ENCODE data around the gene FURIN.
"Not testable (repeated sequence)": the region's sequence is repeated elsewhere in the genome, so short reads cannot be mapped to it uniquely, and the experiment has no call there.

Gene FURIN

DNA sequence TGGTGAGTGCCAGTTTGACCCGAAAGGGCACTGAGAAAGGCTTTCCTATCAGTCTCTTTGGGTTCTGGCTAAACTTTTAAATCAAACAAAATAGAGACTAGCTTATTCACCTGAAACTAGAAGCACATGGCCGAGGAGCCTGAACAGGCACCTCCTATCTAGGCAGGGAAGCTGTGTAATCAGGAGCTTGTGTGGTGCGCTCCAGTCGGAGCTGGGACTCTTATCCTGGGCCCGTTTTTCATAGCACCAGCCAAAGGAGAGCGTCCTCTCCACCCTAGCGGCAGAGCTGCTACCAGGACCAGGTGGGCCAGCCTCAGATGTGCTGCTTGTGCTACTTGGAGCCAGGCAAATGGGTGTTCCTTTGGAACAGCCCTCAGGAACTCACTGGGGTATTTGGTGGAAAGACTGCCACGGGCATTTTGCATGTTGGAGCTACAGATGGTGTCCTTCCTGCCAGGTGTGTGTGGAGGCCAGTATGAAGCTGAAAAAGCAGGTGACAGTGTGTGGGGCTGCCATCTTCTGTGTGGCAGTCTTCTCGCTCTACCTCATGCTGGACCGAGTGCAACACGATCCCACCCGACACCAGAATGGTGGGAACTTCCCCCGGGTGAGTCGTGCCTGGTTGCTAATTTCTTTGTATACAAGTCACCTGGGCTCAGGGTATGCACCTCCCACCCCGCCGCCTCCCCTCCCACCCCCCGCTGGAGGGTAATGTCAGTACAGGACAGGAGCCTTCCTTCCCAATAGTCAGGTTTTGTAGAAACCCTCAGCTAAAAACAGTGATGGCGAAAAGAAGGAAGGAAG is 35.5 kb downstream of the FURIN start:
- no peak for DNase-seq

GRCh38 chr15:90904746-90905145 is 36.4 kb downstream of the FURIN start:
- no peak for DNase-seq

DNA sequence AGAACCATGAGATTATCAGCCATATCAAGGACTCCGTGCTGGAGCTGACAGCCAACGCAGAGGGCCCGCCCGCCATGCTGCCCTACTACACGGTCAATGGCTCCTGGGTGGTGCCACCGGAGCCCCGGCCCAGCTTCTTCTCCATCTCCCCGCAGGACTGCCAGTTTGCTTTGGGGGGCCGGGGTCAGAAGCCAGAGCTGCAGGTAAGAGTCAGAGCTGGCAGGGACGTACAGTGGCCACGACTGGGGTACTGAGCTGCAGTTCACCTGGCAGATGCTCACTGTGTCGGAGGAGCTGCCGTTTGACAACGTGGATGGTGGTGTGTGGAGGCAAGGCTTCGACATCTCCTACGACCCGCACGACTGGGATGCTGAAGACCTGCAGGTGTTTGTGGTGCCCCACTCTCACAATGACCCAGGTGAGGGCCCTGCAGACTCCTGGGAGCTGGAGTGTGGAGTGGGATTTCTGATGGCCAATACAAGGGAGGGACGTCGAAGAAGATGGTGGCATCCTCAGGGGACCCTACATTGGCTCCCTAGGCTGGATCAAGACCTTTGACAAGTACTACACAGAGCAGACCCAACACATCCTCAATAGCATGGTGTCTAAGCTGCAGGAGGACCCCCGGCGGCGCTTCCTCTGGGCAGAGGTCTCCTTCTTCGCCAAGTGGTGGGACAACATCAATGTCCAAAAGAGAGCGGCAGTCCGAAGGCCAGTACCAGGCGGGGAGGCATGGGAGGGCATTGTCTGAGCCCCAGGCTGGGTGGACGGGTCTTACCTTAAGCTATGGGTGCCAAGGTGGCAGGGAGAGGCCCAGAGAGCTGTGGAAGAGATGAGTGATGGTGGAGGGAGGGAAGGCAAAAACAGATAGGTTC is 37.2 kb downstream of the FURIN start:
- DNase-seq, result no peak

- DNase-seq, result no peak
These were observed 37.9 kb downstream of the FURIN start for GRCh38 chr15:90906181-90906849.

DNA sequence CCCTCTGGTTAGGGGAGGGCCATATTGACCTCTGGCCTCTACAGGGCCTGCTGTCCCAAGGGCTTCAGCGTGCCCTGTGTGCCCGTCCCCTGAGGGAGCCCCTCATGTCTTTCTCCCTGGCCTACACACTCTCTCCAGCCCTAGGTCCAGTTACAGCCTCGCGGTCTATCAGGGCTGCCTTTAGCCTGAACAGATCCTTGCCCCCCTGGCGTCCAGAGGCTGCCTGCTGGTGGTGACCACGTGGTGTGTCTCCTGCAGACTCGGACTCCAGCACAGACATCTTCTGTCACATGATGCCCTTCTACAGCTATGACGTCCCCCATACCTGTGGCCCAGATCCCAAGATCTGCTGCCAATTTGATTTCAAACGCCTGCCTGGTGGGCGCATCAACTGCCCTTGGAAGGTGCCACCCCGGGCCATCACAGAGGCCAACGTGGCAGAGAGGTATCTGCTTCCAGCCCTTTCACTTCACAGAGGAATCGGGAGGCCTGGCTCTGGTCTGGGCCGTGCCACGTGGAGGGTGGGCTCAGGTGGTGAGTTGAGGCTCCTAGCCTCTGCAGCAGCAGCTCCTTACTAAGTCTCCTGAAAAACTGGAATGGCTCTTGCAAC is 38.8 kb downstream of the FURIN start:
- DNase-seq, result no peak

GRCh38 chr15:90907838-90908507 is 39.6 kb downstream of the FURIN start:
- no peak for DNase-seq

DNA sequence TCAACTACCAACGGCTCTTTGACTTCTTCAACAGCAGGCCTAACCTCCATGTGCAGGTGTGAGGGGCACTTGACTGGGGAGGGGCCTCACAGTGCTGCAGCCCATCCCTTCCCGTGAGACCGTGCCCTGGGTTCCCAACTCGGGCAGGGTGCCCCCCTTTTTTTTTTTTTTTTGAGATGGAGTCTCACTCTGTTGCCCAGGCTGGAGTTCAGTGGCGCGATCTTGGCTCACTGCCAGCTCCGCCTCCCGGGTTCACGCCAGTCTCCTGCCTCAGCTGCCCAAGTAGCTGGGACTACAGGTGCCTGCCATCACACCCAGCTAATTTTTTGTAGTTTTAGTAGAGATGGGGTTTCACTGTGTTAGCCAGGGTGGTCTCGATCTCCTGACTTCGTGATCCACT is 41.1 kb downstream of the FURIN start:
- not testable (repeated sequence) for DNase-seq

- DNase-seq, result no peak
These were observed 41.6 kb downstream of the FURIN start for GRCh38 chr15:90909976-90910375.

DNA sequence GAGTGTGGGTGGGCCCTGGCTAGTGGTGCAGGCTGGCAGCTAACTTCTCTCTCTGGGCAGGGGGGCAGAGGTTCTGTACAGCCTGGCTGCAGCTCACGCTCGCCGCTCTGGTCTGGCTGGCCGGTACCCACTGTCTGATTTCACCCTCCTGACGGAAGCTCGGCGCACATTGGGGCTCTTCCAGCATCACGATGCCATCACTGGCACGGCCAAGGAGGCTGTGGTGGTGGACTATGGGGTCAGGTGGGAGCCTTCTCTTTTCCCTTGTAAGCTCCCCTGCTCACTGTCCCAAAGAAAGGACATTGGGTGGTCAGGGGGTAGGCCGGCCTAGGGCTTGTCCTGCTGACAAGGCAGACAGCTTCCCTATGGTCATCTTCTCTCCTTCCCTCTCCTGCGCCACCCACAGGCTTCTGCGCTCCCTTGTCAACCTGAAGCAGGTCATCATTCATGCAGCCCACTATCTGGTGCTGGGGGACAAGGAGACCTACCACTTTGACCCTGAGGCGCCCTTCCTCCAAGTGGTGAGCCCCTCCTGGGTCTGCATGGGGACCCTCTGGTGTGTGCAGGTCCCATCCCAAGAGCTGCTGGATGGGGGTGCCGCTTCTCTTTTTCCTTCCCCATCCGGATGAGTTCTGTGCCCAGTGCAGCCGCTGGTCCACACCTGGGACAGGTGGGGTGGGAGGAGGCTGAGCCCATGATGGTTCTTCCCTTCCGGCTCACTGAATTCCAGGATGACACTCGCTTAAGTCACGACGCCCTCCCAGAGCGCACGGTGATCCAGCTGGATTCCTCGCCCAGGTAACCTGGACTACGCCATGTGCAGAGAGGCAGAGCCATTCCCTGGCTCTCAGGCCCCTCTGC is 42.3 kb downstream of the FURIN start:
- no peak for DNase-seq

- no peak for DNase-seq
These were observed 42.9 kb downstream of the FURIN start for GRCh38 chr15:90911302-90911623.

DNA sequence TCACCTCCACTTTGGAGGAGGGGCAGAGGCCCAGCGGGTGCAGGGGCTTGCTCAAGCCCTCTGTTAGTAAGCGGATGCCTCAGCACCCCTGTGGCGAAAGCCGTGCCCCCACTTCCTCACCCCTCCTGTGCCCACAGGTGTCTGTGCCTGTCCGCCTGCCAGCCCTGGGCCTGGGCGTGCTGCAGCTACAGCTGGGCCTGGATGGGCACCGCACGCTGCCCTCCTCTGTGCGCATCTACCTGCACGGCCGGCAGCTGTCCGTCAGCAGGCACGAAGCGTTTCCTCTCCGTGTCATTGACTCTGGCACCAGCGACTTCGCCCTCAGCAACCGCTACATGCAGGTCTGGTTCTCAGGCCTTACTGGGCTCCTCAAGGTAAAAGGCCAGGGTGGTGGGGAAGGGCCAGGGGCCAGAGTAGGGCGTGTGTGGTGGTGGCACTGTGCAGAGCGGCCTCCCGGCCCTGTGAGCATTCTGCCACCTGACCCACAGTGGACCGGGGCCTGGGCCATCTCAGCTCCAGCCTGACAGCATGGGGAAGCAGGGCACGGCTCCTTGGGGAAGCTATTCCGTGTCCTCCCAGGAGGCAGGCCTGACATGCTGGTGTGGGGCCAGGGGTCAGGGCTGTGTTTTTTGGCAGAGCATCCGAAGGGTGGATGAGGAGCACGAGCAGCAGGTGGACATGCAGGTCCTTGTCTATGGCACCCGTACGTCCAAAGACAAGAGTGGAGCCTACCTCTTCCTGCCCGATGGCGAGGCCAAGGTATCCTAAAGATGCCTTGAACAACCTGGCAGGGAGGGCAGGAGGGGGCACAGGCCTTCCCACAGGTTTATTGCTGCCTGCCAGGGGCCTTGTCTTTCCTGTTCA is 43.8 kb downstream of the FURIN start:
- DNase-seq, result no peak

- DNase-seq, result no peak
These were observed 44.3 kb downstream of the FURIN start for GRCh38 chr15:90912770-90913075.

DNA sequence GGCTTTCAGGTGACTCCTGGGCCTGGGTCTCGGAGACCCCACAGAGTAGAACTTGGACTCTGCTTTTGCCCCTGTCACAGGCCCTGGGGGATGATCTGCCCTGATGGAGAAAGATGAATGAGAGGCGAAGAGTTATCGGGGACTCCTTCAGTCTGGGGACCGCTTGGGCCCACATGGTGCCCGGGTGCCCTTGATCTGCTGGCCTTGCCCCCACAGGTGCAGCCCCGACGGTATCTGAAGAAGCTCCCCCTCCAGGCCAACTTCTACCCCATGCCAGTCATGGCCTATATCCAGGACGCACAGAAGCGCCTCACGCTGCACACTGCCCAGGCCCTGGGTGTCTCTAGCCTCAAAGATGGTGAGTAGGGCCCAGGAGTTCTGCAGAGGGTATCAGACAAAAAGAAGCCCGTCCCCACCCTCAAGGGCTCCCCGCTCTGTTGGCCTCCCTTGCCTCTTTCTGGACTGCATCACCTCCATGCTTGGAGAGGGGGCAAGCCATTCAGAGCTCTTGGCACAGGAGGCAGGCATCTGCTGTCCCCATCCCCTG is 45.1 kb downstream of the FURIN start:
- DNase-seq, result no peak

DNA sequence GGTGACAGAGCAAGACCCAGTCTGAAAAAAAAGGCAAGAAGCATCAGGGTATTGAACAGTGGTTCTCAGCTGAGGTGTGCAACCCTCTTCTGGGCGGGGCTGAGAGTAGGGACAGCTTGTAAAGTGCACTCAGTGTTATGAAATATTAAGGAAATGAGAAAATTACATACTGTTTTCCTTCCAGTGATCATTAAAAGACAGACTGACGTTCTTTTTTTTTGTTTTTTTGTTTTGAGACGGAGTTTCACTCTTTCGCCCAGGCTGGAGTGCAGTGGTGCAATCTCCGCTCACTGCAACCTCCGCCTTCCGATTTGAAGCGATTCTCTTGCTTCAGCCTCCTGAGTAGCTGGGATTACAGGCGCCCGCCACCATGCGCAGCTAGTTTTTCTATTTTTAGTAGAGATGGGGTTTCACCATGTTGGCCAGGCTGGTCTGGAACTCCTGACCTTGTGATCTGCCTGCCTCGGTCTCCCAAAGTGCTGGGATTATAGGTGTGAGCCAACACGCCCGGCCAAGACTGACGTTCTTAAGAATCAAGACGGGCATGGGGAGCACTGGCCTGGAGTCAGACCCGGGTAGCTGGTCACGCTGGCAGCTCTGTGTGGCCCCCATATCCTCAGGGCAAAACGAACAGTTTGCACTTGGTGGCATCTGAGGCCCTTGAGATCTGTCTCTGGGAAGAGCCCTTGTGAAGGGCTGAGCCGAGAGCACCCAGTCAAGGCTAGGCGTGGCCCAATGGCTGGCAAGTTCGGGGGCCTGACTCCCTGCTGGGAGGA is 46.1 kb downstream of the FURIN start:
- DNase-seq, result no peak

GRCh38 chr15:90915216-90915807 is 46.9 kb downstream of the FURIN start:
- DNase-seq, result no peak

- no peak for DNase-seq
These were observed 47.5 kb downstream of the FURIN start for GRCh38 chr15:90915808-90916440.

GRCh38 chr15:90916461-90916860 is 48.1 kb downstream of the FURIN start:
- DNase-seq, result no peak

GRCh38 chr15:90917569-90917968 is 49.2 kb downstream of the FURIN start:
- no peak for DNase-seq
